Transverse colon (tissue), 4 donors: ENCODE measurements around the gene RIPOR1.

Source experiments
- CTCF ChIP-seq, 5 experiments: fragments of 200-600 bp in 3 of 5; fragments of 450-650 bp in 2 of 5; sonication (generic) in 3 of 5; IDR thresholded peaks; 1 replicate in 2 of 5; 2 replicates in 3 of 5; pipeline ENCODE4 v1.5.1; 2016 to 2017; ENCODE audit warnings: antibody characterized with exemption in 5 of 5, inconsistent platforms in 3 of 5, mild to moderate bottlenecking in 2 of 5, moderate library complexity in 1 of 5
- EP300 ChIP-seq: sonication (generic); formaldehyde crosslinking; IDR thresholded peaks from one replicate; pipeline ENCODE4 v1.6.1; 2017; ENCODE audit warnings: antibody characterized with exemption, low read depth
- POLR2A ChIP-seq: fragments of 450-650 bp; IDR thresholded peaks from one replicate; pipeline ENCODE4 v1.6.1; 2016; ENCODE audit warnings: antibody characterized with exemption, mild to moderate bottlenecking, moderate library complexity
- POLR2AphosphoS5 ChIP-seq, 3 donors: sonication (generic); formaldehyde crosslinking; IDR thresholded peaks; one replicate each; pipeline ENCODE4 v1.6.1; 2016; ENCODE audit warnings: antibody characterized with exemption in 3 of 3

- TF ChIP-seq CTCF (IDR thresholded peaks at IDR 0.05) (no peak), POLR2AphosphoS5 (IDR thresholded peaks at IDR 0.05) (peak in 1 of 3 donors; percentile 17), POLR2A (no peak), EP300 (no peak)
These were observed 12.1 kb upstream of the RIPOR1 start for GRCh38 chr16:67516296-67517154.
